NCI-H1694 treated with DMSO at 0.1 percent for 48 hours (cell line): ENCODE results near the gene MEX3A.
A peak's percentile ranks its signal among the peaks of the same experiment; 100 is the strongest.
"Not testable (repeated sequence)": the region's sequence is repeated elsewhere in the genome, so short reads cannot be mapped to it uniquely, and the experiment has no call there.

Experiments
- DNase-seq: peaks from one replicate; lab custom pipeline; 2025; lab: John Stamatoyannopoulos, UW

The MEX3A gene

DNA sequence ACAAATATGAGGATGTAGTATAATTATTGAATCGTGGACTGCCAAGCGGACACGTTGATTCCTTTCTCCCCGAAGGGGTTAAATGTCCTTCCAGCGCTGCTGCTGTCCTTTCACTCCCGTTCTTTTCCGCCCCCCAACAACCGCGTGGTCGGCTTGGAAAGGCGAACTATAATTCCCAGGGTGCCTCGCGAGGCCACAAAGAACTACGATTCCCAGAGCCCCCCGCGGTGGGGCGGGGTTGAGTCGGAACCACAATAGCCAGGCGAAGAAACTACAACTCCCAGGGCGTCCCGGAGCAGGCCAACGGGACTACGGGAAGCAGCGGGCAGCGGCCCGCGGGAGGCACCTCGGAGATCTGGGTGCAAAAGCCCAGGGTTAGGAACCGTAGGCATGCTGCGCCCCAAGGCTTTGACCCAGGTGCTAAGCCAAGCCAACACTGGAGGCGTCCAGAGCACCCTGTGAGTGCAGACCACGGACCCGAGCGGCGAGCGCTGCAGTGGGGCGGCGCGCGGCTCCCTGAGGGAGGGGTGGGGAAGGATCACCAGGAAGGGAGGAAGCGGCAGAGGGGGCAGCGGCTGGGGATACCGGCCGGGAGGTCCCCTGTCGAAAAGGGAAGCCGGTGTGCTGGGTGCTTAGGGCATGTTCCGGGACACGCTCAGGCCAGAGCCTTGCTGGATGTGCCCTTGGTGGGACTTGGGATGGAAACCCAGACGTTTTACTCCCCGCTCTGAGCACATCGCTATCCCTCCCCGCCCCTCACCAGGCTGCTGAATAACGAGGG, 27.6 kb downstream of the MEX3A start, which contains the start of gene LAMTOR2:
TSS of gene LAMTOR2 (plus strand) at position 283 of the 781 bp plus-strand sequence. CDS start at position 391, 108 bp downstream.
- DNase-seq: peak; percentile 100

- peak; percentile 89 for DNase-seq
Measured at GRCh38 chr1:156053768-156054499, 28.3 kb downstream of the MEX3A start, which contains the start of gene UBQLN4. TSS of gene UBQLN4 (minus strand) at chr1:156053798. CDS start at chr1:156053701, 97 bp downstream.

- DNase-seq: peak; percentile 81
Measured at GRCh38 chr1:156052862-156053767, 29.1 kb downstream of the MEX3A start.

DNA sequence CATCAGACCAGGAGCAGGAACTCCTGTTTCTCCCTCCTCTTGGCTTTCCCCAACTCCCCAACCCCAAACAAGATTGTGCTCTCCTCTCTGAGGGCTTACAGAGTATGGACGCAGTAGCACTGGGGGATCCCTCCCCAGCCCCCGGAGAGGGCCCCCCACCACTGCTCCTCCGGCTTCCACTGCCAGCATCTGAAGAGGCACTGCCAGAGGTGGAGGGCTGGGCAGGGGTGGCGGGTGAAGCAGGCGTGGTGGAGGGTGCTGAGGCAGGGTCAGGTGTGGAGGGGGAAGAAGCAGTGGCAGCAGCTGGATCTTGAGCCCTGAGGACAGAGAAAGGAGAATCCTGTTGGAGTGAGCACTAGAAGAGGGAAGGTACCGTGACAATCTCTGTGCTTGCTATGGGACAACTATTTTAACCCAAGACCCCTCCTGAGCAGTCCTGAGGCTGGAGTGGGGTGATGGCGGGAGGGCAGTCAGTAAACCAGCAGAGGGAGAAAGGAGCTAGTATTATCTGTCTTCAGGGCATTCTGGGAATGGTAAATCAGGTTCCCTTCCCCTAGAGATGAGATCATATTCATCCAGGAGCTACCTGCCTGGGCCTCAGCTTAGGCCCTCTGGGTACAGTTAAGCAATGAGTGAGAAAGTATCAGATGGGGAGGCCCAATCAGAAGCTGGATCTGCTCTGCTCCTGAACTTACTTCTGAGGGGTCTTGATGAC, 31.1 kb downstream of the MEX3A start:
- DNase-seq: no peak

DNA sequence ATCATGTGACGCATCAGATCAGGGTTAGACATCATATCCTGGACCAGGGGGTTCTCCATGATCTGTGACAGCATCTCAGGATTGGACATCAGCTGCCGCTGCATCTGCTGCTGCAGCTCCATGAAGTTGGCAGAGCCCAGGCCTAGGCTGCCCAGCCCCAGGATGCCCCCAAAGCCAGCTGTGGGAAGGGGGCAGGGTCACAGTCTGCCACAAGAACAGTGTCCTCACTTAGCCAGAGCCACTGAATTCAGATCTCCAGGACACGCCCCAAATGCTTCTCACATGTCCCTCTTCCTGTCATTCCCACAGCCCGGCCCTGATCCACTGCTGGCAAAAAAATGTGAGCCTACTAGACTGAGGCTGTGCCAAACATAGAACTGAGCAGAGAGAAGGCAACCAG, 31.9 kb downstream of the MEX3A start:
- no peak for DNase-seq

DNA sequence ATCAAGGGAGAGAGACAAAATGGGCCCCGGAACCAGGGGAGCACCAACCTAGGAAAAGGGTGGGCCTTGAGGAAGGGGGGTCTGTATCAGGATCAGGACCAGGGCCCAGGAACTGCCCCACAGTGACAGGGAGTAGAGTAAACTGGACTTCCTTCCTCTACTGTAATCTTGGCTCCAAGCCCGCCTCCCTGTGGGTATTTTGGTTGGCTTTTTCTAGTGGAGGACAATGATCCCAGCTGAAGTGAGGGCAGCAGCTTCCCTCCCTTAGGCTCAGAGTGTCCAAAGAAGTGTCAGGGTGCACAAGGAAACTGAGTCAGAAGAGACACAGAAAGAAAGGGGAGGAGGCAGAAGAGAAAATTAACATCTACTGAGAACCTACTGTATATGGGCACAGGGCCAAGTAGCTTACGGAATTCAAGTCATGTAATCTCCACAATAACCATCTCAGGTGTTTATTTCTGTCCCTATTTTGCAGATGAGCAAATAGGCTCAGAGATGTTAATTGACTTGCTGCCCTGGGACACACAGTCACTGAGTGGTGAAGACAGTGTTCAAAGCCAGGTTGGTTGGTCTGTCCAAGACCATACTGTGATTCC, 33.5 kb downstream of the MEX3A start:
- DNase-seq: no peak

GRCh38 chr1:156045076-156045475, 37.2 kb downstream of the MEX3A start:
- DNase-seq: no peak

GRCh38 chr1:156042828-156043227, 39.4 kb downstream of the MEX3A start:
- no peak for DNase-seq

GRCh38 chr1:156034991-156035390, 47.3 kb downstream of the MEX3A start:
- not testable (repeated sequence) for DNase-seq

DNA sequence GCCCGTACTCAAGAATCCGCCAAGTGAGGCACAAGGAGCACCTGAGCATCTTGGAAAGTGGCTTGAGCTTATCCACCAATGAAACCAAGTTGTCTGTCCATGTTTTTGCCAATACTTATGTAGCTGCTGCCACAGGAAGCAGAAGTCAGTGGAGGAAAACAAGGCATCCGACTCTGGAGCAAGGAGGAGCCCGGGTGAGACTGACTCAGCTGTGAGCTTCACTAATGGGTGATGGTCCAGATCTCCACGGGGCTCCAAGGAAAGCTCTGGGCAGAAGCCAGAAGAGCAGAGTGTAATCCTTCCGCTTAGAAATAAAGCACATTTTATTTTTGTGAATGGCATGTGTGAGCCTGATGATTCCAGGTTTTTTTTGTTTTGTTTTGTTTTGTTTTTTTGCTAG, 49.3 kb downstream of the MEX3A start:
- DNase-seq: no peak

- DNase-seq: no peak
Measured at GRCh38 chr1:156026588-156026987, 55.7 kb downstream of the MEX3A start.

GRCh38 chr1:156025876-156026275, 56.4 kb downstream of the MEX3A start:
- DNase-seq: peak; percentile 92

GRCh38 chr1:156024801-156025200, 57.5 kb downstream of the MEX3A start:
- DNase-seq: no peak
